CD4-positive, alpha-beta T cell treated with Interleukin-4 for 4 hours (primary cell): ENCODE data around the gene IPO9.
"Not testable (repeated sequence)": the region's sequence is repeated elsewhere in the genome, so short reads cannot be mapped to it uniquely, and the experiment has no call there.

Source experiments
- DNase-seq: peaks from one replicate; pipeline ENCODE4 v3.0.0-alpha.2; 2020

IPO9 gene

DNA sequence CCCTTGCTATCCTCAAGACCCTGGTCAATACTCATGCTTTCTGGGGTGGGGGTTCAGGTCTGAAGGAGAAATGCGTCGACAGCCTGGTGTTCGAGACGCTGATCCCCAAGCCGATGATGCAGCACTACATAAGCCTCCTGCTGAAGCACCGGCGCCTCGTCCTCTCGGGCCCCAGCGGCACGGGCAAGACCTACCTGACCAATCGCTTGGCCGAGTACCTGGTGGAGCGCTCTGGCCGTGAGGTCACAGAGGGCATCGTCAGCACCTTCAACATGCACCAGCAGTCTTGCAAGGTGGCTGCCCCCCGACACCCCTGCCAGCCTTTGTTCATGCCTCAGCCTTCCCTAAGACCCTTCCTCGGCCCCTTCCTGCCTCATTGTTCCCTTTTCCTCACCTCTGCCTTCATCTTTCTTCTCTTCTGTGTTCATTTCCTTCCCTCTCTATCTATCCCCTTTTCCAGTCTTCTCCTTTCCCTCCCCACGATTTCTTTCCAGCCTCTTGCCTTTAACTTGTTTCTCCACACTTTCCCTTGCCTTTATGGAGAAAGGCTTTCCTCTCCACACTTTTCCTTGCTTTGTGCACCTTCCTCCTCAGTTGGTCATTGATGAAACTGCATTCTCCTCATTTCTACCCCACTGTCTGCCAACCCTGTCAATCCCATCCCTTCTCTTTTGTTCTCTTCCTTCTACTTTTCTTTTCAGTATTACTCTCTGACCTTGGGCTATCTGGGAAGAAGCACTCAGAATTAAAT lies 18.3 kb upstream of the IPO9 start:
- no peak for DNase-seq

DNA sequence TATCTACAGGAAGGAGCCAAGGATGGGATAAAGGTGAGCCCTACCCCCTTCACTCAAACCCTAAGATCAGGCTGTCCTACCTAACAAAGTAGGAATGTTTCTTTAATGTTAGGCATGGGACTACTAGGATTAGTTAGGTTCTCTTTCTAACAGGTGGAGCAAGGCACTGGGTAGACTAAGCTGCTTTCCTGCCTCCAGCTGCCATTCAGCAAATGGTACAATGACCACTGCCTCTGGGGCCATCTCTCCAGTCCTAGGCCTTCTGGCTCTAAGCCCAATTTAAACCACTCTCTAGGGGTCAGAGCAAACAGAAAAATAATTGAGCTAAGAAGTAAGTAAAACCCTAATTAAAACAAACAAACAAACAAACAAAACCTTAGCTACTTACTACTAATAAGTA lies 15.7 kb upstream of the IPO9 start:
- no peak for DNase-seq

DNA sequence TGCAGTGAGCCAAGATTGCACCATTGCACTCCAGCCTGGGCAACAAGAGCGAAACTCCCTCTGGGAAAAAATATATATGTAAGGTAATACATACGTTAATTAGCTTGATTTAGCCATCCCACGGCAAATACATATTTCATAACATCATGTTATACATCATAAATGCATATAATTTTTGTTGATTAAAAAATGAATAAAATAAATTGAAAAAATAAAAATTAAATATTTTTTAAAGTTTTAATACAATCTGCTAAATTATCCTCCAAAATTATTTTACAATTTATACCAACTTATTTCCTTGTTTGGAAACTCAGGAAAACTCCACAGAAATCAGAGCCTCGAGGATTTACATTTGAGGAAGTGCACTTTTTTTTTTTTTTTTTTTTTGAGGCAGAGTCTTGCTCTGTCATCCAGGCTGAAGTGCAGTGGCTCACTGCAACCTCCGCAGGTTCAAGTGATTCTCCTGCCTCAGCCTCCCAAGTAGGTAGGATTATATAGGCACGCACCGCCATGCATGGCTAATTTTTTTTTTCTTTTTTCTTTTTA lies 12.6 kb upstream of the IPO9 start:
- no peak for DNase-seq

DNA sequence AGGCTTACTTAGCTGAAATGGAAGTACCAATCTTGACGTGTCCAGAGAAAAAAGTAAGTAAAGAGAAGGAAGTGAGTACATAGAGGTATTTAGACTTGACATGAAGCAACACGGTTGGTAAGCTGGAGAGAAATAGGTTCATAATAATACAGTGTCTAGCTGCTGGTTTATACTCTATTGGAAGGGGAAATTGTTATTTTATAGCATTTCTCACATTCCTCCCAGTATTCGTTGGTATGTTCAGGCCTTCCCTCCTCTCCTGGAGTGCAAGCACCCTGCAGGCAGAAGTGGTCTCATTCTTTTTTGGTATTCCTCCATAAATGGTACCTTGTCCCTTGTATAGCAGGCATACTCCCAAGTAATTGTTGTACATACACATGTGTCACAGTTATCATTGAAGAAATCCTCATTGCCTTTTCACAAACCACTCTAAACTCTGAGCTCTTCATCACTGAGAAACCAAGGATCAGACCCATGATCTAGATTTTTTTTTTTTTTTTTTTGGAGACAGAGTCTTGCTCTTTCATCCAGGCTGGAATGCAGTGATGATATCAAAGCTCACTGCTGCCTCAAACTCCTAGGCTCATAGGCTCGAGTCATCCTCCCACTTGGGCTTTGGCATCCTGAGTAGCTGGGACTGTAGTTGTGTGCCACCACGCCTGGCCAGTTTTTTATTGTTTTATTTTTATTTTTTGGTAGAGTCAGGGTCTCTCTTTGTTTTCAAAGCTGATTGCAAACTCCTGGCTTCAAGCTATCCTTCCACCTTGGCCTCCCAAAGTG lies 9.8 kb upstream of the IPO9 start:
- DNase-seq: no peak

DNA sequence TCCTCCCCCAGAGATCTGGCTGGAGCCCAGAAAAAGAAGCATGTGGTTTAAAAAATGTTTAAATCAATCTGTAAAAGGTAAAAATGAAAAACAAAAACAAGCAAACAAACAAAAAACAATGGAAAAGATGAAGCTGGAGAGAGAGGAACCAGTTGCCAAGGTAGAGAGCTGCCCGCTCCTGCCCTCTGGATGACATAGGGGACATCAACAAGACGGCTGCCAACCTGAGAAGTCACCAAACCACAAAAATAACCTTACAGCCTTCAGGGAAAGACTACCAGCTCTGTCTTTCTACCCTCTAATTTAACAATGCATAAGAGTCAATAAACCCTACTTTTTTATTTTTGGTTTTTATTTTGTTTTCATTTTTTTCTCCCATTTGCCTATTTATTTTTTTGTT lies 8.5 kb upstream of the IPO9 start:
- no peak for DNase-seq

DNA sequence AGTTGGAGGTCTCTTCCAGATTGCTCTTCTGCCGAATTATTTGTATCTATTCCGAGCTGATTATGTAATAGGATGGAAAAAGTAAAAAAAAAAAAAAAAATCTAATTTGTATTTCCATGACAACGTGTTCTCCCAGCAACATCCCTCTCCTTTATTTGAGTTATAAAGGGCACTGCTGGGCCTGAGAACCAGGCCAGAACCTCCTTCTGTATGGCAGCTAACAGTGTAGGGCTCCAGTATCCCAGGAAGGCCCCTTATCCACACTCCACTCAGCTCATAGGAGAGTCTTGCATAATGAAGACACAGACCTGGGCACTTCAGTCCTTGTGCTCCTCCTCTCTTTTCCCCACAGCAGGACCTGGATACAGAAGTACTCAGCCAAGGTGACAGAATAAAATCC lies 3.7 kb upstream of the IPO9 start:
- DNase-seq: no peak

DNA sequence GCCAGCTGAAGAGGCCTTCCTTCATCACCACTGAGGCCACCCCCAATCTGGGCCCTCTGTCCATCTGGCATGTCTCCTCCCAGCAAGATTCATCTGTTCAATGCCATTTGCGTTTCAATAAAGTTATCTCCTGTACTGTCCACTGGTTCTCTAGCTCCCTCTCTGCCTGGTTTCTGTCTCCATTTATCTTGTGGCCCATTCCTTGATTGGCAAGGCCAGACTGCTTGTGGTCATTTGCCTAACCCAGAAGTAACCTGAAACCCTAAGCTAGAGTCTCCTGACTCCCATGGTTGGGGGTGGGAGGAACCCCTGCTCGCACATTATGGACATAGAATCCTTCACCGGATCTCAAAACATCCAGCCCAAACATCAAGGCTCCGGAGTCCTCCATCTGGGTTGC lies 2.1 kb upstream of the IPO9 start:
- no peak for DNase-seq

DNA sequence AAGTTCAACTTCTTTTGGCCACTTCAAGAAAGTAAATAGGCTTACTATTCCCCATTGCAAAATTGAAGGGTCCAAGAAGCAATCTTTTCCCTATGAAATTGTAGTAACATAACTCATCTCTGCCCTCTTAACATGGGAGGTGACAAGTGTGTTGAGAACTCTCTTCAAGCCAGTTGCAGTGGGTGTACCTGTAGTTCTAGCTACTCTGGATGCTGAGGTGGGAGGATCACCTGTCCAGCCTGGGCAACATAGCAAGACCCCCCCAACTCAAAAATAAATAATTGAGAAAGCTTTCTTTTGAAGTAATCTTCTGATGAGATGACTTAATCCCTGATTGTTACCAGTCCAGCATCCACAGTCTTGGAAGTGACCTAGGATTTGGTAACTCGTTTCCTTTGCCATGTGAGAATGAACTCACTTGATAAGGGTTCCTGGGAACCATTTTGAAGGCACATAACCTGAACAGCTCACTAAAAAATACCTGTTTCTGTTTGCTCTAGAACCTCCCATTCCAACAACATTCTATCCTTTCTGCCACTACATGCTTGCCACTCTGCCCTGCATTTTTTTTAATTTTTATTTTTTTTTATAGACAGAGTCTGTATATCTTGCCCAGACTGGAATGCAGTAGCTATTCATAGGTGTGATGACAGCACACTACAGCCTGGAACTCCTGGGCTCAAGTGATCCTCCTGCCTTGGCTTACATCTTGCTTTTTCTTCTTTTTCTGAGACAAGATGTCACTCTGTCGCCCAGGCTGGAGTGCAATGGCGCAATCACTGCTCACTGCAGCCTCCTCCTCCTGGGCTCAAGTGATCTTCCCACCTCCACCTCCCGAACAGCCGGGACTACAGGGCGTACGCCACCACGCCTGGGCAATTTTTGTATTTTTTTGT lies 1.4 kb upstream of the IPO9 start:
- DNase-seq: no peak

DNA sequence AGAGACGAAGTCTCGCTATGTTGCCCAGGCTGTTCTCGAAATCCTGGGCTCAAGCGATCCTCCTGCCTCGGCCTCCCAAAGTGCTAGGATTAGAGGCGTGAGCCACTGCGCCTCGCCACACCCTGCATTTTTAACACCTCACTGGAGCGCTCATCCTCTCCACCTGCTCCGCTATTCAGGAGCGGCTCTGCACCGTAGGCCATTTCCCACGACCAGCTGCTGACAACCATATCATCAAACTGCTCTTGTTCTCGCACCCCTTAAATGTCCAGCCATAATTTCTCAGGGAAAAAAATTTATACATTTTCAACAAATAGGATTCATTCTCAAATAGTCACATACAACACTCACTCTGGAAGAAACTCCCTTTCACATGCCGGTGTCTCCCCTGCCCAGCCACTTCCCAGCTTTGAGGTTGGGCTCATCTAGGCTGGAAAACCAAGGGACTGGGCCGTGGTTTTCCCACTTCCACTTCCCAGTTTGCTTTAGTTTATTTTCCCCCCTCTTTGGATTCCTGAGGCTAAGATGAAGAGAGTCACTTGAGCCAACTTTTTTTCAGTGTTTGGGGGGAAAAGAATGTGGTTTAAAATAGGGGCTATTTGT lies 639 bp upstream of the IPO9 start:
- DNase-seq: no peak

DNA sequence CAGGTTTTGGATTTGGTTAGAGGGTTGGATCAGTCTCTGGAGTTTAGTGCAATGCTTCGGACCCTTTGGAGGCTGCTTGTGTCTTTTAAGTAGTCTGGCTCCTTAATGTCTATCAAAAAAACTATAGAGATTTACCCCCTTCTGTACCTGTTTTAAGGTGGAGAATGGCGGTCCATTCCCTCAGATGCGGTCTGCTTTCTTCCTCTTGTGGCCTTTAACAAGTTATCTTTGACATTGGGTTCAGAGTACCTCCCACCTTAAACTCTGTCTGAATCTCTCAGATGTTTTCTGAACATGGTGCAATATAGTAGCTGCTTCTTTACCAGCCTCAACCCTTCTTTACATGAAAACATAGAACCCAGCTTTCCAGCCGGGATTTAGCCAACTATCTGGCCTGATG lies 2.4 kb downstream of the IPO9 start:
- DNase-seq: no peak

DNA sequence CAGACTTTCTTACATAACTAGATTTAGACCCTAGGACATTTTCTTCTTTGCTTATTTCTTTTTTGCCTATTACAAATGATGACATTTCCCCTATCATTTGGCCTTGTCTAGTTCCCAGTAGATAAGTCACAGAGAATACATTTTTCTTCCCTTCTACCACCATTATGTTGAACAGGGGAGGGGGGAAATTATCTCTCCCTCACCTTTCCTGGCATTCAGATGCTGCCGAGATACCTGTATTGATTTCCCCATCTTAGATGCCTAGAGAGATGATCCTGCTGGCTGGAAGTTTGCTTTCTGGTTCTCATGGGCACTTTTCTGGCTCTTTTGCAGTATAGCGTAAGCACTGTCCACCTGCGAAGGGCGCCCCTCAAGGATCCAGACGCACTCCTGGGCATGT lies 5.7 kb downstream of the IPO9 start:
- no peak for DNase-seq

DNA sequence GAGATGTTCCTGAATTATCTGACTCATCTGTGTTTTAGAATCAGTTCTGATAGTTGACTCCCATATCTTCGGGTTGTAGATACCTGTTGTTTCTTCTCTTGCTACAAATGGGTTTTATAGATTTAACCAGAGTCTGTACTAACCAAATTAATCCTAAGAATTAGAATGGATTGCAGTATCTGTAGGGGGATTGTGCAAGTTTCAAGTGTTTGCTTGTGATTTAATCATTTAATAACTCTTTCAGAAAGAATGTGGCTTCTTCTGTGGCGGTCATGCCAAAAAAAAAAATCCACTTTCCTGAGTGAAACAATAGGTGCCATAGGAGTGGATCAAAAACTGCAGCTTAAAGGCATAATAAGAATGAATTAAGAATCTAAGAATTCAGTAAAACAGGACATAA lies 9.4 kb downstream of the IPO9 start:
- no peak for DNase-seq

DNA sequence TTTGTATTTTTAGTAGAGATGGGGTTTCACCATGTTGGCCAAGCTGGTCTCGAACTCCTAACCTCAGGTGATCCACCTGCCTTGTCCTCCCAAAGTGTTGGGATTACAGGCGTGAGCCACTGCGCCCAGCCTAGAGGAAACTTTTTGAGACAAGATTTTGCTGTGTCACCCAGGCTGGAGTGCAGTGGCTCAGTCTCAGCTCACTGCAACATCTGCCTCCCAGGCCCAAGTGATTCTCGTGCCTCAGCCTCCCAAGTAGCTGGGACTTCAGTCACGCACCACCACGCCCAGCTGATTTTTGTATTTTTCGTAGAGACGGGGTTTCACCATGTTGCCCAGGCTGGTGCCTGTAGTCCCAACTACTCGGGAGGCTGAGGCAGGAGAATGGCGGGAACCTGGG lies 10.1 kb downstream of the IPO9 start:
- DNase-seq: not testable (repeated sequence)

DNA sequence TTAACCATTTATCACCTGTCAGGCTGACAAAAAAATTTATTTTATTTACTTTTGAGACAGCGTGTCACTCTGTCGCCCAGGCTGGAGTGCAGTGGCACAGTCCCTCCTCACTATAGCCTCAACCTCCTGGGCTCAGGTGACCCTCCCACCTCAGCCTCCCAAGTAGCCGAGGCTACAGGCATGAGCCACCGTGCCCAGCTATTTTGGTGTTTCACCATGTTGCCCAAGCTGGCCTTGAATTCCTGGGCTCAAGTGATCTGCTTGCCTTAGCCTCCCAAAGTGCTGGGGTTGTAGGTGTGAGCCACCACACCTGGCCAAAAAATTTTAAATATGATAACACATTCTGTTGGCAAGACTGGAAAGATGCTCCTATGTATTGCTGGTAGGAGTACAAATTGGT lies 11.1 kb downstream of the IPO9 start:
- DNase-seq: no peak

DNA sequence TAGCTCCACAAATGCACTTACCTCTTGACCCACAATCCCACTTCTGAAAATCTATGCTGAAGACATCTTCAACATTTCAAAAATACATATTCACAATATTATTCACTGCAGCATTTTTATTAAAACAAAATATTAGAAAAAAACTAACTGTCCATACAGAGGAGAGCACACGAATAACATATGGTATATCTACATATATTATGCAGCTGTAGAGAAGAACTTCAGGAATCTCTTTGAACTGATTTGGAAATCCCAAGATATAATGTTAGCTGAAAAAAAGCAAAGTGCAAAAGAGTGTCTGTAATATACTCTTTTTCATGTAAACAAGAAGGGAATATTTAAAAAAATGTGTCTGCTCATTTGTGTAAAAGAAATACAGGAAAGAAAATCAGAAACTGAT lies 11.5 kb downstream of the IPO9 start:
- no peak for DNase-seq

DNA sequence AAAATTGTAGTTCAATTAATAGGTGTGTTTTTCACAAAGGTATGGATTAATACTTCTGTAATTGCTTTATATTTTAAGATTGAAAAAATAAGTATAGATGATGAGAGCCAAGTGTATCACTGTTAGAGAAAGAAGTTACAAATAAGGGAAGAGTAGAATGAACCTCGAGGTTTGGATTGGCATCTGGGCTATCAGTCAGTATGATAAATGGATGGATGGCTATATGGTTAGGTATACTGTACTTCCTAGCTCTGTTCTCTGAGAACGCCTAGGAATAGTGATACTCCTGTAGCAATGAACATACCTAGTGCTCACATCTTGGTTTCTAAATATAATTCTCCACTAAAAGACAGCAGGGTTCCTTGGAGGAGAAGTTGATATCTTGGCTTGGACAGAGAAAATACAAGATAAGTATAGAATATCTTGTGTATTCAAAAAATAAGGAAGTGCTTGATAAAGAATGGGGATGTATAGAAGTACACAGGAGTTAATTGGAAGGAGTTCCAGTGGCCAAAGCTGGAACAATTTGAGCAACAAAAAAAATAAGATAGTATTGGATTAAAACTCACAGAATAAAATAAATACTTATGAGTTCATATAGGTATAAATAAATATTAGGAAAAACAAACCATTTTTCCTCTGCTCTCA lies 12.4 kb downstream of the IPO9 start:
- DNase-seq: no peak

DNA sequence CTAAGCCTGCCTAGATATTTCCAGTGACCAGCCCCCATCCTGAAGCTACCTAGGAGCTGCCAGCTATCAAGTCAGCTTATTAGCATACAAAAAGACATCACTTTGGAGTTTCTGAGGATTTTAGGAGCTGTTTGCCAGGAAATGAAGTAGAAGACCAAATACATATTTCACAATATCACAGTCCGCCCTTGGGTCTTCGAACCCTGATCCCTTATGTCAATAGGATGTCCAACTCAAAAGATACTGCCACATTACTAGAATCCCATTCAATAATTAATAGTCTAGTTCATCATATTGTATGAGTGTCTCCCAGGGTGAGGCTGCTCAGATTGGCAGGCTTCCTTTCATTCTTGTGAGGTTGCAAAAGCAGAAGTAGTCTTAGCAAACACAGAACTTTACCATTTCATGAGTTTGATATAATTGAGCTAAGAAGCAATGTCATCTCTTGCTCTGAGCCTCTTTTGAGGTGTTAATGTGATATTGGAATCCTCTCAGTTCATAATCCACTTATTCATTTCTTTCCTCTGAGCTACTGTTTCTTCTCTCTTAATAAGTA lies 13.6 kb downstream of the IPO9 start:
- DNase-seq: no peak

DNA sequence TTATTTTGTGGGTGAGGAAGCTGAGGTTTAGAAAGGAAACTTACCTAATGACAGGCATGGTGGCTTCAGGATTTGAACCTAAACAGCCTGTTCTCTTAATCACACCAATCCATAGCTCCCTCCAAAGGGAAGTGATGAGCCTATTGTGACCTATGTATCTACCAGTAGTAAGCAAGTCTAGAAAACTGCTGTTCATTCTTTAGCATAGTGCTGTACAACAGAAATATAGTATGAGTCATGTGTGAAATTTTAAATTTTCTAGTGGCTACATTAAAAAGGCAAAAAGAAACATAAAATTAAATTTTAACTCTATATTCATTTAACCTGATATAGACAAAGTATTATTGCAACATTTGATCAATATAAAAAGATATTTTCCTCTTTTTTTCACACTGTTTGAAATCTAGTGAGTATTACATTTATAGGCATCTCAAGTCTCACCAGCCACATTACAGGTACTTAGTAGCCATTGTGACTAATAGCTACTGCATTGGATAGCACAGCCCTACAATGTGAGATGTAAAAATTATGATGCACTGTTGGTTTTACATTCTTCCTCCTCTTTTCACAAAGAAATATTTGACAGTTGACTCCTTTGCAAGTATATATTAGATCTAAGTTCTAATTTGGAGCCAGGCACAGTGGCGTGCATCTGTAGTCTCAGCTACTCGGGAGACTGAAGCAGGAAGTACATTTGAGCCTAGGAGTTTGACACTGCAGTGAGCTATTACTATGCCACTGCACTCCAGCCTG lies 16.6 kb downstream of the IPO9 start:
- no peak for DNase-seq

DNA sequence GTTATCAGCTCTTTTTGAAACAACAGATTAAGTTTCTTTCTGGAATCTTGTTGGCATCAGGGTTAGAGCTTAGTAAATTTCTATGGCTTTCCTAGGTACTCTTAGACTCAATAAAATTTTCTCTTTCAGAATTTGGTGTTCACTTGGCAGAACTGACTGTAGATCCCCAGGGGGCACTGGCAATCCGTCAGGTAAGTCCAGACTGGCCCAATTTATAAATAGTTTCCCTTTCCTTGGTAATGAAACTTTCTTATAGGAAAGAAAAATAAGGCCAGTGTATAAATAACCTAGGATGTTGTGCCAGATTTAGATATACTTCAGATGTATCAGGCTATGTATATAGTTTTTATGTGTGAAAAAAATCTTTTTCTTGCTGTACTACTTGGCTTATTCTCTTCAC lies 18.2 kb downstream of the IPO9 start:
- DNase-seq: no peak

DNA sequence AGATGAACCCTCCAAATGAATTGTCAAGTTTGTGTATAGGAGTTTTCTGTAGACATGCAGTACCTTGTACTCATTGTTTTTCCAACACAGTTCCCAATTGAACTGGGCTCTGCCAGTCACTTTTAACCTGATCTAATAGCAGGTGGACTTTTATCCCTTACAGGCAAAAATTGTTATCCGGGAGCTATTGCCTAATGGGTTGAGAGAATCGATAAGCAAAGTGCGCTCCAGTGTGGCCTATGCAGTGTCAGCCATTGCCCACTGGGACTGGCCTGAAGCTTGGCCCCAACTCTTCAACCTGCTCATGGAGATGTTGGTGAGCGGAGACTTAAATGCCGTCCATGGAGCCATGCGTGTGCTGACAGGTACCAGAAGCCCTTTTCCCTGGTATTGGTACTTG lies 19.3 kb downstream of the IPO9 start:
- no peak for DNase-seq

DNA sequence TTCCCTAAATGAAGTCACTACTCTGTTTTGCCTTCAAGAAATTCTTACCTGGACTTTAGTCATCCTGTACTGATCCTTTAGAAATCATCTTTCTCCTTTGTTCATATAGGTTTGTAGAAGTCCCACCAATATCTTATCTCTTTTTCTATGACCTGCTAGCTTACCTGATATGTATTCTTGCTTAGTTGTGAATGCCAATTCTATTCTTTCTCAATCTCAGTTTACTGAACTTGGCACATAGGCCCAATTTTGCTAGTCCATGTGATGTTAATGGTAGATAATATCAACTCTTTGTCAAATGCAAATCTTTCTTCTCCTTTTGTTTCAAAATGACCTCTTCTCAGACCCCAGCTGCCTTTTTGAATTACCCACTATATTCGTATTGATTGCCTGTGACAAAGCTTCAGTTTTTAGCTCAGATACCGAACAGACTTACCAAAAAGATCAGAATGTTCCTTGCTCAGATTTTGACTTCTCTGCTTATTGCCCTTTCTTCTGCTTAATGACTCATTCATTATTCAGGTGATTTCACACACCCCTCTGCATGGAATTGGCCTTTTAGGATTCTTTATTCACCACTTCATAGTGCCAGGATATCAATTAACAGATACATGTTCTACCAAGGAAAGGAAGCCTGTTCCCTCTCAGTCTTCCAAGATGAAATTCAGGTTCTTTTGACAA lies 20.6 kb downstream of the IPO9 start:
- no peak for DNase-seq
